ENCODE measurements around the gene ZSCAN1.

ZSCAN1 gene

DNA sequence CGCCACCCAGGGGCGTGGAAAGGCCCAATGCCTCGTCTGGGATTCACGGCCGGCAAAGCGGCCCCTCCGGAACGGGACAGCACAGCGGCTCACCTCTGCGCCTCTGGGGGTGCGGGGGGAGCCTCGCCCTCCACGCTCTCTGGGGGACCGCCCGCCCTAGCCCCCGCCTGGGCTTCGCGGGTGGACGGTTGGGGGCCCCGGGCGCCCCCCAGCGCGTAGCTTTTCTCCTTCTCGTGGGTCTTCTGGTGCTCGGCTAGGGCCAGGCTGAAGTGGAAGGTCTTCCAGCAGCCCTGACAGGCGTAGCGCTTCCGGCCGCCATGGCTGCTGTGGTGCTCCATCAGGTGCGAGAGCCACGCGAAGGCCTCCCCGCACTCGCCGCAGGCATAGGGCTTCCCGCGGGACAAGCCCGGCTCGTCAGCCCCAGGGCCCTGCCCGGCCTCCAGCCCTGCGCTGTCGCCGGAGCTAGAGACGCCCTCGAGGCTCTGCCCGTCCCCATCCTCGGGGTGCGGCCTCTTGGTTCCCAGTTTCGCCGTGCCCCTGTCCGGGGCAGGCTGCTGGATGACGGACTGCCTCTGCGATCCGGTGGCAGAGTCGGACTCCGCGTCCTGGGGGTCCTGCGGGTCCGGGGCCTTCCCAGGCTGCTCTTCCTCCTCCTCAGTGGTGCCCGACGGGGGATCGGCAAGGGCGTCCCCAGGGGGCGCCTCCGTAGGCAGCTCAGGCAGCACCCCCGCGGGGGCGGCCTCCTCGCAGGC is 50.9 kb downstream of the ZSCAN1 start:
- DNase-seq (ENCODE audit: low read depth in 3 of 3) = no peak

DNA sequence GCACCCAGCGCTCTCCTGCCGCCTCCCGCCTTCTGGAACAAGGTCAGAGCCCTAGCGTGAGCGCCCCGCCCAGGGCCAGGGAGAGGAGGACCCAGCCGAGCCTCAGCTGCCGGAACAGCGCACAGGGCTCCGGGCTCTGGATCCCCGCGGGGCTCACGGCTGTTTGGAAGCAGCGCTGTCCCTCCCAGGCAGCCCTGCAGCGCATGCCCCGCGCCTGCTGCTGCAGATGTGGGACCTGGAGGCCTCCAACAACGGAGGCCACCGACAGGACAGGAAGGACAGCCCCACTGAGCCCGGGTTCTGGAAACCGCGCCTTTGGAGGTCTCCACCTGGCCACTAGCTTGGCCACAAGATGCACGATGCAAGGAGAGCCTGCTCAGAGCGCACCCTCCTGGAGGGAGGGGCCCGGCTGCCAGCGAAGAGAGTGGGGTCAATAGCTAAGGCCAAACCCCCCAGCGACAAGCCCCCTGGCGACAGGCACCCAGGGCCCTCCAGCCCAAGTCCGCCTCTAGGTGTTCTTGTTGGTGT is 51.6 kb downstream of the ZSCAN1 start:
- DNase-seq (ENCODE audit: low read depth in 3 of 3) = no peak

- no peak for DNase-seq (ENCODE audit: low read depth in 3 of 3)
Measured at GRCh38 chr19:58086825-58087710, 53.2 kb downstream of the ZSCAN1 start.

DNA sequence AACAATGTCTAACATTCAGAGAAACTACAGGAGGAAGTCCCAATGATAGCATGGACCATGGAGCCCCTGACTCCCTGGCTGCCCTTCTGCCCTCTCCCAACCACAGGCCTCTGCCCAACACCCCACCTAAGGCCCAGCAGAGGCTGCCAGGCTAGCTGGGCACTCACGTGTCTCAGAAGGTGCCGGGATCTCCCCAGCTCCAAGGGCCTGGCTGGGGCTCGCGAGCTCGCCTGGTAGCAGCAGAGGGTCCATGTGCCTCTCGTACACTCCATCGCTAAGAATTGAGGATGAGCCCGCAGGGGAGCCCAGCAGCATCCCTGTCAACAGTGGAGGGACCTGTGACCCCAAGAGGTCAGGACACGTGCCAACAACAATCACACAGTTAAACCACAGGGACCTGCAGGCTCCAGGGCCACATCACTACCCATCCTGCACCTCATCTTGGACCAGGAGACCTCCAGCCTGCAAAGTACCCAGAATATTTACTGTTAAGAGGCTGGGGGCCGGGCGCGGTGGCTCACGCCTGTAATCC is 54.8 kb downstream of the ZSCAN1 start:
- no peak for DNase-seq (ENCODE audit: low read depth in 3 of 3)

DNA sequence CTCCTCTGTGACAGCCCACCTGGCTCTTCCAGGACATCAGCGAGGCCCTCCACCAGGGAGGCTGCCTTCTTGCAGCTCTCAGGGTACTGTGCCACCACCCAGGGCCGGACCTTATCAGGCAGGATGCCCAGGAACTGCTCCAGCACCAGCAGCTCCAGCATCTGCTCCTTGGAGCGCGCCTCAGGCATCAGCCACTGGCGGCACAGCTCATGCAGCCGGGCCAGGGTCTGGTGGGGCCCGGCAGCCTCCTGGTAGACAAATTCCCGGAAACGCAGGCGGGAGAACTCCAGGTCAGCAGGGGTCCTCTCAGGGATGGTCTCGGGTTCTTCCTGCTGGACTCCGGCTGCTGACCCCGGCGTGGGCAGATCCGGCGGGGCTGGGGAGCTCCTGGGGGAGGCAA is 56.0 kb downstream of the ZSCAN1 start:
- DNase-seq (ENCODE audit: low read depth in 3 of 3) = no peak

DNA sequence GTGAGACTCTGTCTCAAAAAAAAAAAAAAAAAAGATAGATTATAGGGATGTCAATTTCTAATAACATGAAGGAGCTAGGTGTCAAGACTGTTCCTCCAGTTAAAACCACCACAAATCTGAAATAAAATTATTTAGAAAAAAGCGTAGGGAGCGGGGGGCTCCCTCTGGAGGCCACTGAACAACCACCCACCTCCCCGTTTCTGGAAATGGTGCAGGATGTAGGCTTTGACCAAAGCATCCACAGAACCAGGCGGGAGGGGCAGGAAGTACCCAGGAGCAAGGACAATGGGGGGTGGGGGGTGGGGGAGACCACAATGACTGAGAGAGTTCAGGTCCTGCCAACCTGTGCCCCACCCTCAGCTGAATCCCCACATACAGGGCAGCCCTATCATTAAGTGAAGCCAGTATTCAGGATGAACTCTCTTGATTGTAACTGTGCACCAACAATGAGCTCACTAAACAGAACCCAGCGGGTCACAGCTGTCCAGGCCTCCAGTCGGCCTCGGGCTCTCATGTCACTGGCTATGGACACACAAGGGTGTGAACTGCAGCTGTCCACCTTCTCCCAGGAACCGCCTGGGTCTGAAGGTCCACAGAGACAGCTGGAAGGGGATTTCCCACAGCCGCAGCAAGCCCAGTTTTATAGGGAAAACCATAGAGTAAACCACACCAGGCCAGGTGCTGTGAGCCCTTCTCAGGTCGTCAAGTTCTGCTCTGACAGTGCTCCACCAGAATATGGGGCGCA is 57.6 kb downstream of the ZSCAN1 start:
- no peak for DNase-seq (ENCODE audit: low read depth in 3 of 3)

GRCh38 chr19:58093071-58093470 is 59.2 kb downstream of the ZSCAN1 start:
- no peak for DNase-seq (ENCODE audit: low read depth in 3 of 3)

DNA sequence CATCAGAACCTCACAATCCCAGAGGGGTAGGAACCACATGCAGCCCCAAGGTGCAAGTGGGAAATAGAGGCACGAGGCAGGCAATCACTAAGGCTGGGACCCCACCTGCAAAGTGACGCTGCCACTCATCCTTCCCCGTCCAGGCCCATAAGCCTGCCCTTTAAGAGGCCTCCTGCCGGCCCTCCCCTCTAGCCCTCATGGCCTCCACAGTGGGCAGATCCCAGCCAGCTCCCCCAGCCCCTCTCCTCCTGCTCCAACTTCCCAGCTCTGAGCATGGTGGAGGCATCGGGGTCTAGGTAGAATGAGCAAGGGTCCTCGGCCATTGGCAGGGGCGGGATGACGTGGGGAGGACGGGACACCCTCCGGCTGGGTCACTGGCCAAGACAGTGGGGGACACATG is 61.5 kb downstream of the ZSCAN1 start:
- no peak for DNase-seq (ENCODE audit: low read depth in 3 of 3)

- no peak for DNase-seq (ENCODE audit: low read depth in 3 of 3)
Measured at GRCh38 chr19:58096884-58097283, 63.1 kb downstream of the ZSCAN1 start.

DNA sequence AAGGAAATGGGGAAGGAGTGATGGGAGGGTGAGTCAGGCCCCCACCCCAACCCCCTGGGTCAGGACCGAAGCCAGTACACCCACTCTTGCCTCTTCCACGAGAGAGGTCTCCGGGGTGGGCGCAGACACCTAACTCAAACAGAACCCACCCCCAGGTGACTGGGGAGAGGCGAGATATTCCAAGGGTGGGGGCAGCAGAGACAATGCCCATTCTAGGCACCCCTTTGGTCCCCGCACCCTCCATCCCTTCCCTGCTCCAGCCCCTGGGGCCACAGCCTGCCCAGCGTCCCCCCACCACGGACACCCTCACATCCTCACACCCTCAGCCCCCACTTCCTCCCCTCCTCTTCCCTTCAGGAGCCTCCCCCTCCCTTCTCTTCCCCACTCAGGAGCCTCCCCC is 63.5 kb downstream of the ZSCAN1 start:
- no peak for DNase-seq (ENCODE audit: low read depth in 3 of 3)

DNA sequence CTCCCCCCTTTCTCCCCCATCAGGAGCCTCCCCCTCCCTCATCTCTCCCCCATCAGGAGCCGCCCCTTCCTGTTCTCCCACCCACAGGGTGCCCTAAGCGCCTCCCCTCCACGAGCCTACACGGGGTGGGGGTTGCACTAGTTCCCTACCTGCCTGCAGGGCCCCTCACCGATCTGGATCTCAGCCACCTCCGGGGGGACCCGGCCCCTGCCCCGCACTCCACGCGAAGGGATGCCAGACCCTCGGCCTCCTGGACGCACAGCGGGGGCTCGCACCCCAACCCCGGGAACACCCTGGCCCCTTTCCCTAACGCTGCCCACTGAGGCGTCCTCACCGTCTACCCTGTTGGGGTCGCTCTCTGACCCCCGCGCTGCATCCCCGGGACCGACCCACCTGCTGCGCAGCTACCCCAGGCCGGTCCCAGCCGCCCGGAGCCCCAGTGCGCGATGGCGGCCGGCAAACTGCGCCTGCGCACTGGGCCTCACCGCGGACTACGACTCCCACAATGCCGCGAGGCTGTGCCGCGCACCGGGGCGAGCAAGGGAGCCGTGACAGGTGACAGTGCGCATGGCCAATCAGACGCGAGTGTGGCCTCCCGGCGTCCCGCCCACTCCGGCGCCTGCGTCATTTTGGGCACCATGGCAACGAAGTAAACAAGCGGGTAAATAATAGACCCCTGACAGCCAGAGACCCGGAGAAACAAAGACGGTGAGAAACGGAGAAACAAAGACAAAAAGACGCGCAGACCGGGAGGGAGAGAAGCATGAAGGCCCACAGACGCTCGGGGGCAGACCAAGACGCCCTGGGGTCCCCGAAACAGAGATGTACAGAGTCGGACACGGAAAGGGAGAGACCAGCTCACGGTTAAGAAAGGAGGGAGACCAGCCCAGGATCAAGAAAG is 64.2 kb downstream of the ZSCAN1 start, which contains the start of gene ZSCAN18:
Gene ZSCAN18 (minus strand): TSS at position 451 of the 901 bp plus-strand sequence. CDS start 7,964 bp downstream, outside the sequence.
- peak; percentile 85 to 92 (median 86) for DNase-seq (ENCODE audit: low read depth in 3 of 3)

- no peak for DNase-seq (ENCODE audit: low read depth in 3 of 3)
Measured at GRCh38 chr19:58098682-58098998, 64.8 kb downstream of the ZSCAN1 start.

All from stimulated activated CD4-positive, alpha-beta T cell treated with anti-CD3 and anti-CD28 coated beads, TNF-alpha, amount 100 ng/mL, for 48 hours (primary cell).